ENCODE data around the gene CRTC3.
"Not testable (repeated sequence)": the region's sequence is repeated elsewhere in the genome, so short reads cannot be mapped to it uniquely, and the experiment has no call there.

Gene CRTC3

DNA sequence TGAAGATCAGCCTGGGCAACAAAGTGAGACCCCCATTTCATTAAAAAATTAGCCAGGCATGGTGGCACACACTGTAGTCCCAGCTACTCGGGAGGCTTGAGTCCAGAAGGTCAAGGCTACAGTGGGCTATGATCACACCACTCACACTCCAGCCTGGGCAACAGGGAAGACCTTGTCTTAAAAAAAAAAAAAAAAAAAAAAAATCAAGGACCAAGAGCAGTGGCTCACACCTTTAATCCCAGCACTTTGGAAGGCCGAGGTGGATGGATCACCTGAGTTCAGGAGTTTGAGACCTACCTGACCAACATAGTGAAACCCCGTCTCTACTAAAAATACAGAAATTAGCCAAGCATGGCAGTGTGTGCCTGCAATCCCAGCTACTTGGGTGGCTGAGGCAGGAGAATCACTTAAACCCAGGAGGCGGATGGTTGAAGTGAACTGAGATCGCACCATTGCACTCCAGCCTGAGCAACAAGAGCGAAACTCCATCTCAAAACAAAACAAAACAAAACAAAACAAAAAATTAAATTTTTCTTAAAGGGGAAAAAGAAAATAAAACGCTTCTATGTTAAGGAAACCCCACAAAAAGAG is 138.1 kb downstream of the CRTC3 start:
- DNase-seq, result not testable (repeated sequence)

DNA sequence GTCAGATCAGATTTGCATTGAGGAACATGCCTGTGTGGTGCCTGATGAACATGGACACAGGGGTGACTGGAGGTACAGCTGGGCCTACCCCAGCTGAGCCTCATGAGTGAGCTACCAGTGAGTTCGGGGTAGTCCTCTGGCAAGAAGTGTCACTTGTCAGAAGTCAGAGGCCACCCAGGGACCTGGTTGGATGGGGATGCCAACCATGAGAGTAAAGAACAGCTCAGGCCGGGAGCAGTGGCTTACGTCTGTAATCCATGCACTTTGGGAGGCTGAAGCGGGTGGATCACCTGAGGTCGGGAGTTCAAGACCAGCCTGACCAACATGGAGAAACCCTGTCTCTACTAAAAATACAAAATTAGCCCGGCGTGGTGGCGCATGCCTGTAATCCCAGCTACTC is 140.9 kb downstream of the CRTC3 start:
- DNase-seq, result not testable (repeated sequence)

DNA sequence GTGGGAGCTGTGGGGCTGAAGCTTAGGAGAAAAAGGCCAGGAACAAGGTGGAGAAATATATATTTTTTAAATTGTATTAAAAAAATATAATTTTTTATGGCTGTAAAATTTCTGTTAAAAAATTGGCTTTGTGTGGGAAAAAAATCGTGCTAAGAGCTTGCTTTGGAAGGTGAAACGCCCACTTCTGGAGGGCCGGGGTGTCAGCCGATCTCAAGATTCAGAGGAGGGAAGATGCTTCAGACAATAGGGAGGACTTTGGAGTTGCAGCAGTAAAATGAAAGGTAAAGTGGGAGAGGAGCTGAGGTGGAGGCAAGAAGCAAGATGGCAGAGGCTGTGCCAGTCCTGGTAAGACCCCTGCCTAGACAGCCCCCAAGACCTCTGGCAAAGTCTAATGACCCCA is 141.5 kb downstream of the CRTC3 start:
- DNase-seq, result no peak

DNA sequence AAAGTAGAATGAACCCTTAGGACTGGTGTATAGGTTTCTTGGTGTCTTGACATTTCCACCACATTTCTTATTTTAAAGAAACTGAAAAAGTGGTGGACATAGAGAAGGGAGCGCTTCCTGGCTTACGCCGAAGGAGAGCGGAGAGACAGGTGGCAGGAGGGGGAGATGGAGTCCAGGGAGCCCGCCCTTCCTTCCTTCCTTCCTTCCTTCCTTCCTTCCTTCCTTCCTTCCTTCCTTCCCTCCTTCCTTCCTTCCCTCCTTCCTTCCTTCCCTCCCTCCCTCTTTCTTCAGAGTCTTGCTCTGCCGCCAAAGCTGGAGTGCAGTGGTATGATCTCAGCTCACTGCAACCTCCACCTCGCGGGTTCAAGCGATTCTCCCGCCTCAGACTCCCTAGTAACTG is 143.6 kb downstream of the CRTC3 start:
- not testable (repeated sequence) for DNase-seq

DNA sequence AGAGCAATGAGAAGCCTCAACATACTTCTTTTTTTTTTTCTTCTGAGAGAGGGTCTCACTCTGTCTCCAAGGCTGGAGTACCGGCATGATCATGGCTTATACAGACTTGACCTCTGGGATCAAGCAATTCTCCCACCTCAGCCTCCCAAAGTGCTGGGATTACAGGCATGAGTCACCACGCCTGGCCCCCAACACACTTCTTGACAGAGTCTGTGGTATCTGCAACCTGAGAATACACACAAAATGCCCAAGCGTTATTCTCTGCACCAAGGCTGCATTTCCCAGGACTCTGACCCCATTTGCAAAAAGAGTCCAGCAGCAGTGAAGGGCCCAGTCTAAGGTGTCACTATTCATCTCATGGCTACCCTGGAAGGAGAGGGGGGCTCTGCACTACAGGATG is 144.8 kb downstream of the CRTC3 start:
- DNase-seq, result no peak

DNA sequence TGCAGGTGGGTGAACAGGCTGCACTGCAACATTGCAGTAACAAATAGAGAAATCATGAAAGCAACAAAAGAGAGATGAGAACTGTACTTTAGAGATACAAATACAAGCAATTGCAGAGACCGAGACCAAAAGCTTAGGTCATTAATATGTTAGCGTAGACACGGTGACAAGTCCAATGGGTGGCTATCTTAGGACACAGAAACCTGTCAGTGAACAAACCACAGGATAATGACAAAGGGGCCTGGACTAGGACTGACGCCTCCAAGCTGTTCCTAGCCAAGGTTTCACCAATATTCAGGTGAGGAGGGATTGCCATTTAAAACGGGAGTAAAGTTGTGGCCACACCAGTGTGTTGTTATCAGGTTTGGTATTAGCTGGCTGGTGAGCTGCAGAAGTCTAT is 145.7 kb downstream of the CRTC3 start:
- no peak for DNase-seq

DNA sequence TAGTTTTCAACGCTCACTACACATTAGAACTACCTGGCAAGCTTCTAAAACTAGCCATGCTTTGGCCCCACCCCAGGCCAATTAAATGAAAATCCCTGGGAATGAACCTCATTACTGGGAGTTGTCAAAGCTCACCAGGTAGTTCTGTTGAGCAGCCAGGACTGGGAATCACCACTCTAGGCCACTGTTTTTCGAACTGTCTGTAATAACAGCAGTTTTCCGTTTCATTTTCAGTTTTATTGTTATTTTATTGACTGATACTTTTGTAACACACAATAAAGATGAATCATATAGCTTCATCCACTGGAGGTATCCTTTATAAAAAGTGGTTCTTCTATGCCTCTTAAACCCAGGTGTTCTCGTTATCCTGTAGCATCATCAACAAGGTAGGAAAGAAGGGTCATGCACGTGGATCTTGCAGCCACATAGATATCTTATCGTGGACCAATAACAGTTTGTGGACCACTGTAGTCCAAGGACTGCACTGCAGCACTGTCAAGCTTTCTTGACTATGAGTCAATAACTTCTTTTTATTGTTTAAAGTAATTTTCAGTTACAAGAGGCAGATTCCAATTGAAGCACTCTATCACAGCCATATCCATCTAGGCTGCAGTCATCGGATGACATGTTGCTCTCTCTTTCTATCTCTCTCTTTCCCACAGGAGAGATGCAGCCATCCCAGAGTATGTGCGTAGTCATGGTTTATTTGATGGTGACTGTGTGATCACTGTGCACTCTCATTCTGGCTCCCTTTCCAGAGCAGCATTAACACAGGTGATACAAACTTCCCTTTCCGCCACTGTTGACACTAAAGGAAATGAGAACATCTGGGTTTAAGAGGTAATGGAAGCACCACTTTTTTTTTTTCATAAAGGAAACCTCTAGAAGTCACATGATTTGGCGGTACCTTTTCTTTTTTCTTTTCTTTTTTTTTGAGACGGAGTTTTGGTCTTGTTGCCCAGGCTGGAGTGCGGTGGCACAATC is 148.4 kb downstream of the CRTC3 start:
- no peak for DNase-seq

DNA sequence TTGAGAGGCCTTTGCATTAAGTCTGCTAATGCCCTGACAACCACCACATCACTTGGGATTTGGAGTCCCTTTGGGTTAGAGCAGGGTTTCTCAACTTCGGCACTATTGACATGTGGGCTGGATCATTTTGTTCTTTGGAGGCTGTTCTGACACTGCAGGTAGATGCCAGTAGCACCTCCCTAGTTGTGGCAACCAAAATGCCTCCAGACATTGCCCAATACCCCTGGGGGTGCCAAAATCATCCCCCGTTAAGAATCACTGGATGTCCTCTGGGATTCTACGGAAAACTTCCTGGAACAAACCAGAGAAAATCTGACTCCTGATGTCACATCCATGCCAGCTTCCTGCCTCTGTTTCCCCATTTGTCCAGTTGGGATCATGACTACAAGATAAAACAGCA is 150.2 kb downstream of the CRTC3 start:
- no peak for DNase-seq

DNA sequence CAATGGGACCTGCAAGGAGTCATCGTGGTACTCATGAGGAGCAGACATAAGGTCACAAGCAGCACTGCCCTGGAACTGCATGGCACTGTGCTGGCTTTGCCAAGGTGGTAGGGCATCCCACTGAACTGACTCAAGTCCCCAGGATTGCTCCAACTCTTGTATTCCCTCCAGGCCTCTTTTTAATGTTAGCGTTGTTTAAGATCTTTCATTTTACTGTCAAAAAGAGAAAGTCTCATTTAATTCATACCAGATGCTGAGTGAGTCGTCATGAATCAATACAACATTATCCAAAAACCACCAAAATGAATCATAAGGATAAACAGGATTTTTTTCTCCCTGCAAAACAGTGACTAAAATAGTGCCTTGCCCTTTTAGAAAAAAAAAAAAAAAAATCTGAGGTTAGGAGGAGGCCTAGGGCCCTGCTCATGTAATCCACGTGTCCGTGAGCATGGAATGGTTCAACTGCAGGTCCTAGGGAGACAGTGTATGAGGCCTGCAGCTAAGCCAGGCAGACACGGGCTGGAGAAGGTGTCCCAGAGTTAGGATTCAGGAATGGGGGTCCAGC is 150.7 kb downstream of the CRTC3 start:
- DNase-seq, result no peak

DNA sequence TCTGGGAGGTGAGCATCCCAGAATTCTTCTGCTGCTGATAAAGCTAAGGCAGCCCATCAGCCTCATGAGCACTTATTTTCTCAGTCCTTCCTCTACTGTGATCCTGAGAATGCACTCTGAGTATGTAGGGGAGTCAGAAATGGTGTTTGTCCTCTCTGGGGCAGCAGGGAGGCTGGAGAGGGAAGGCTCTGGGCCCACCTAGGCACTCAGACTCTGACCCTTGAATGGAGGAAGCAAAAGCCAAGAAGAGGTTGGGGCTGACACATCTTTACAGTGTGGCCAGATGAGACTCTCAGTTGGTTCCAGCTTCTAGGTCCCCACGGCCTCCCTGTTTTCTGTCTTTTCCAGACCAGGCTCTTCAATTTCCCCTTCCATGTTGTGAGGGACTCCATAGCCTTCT is 151.3 kb downstream of the CRTC3 start:
- DNase-seq, result no peak

DNA sequence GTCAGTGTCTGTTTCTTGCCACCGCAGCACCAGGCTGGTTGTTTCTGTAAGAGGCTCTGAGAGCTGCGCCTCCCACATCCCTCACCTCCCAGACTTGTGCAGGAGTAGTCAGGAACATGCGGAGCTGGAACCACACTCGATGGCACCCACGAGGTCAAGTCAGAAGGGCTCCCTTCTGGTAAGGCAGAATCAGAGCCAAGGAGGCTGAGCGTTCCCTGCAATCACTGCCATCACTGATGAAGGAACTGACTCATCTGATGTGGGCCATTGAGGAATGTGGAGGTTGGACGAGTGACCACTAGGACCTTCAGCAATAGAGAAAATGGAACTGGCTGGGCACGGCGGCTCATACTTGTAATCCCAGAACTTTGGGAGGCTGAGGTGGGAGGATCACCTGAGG is 151.8 kb downstream of the CRTC3 start:
- no peak for DNase-seq

DNA sequence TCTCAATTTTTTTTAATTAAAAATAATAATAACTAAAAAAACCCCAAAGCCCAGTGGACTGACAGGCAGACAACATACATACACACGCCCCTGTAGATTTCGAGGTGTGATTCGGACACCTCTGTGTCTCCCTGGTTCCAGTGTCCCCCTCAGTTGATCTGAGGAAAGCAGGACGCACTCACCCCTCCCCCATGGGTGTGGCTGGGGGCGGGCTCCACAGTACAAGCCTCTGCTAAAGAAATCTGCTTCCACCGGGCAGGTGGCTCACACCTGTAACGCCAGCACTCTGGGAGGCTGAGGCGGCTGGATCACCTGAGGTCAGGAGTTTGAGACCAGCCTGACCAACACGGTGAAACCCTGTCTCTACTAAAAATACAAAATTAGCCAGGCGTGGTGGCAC is 153.6 kb downstream of the CRTC3 start:
- no peak for DNase-seq

DNA sequence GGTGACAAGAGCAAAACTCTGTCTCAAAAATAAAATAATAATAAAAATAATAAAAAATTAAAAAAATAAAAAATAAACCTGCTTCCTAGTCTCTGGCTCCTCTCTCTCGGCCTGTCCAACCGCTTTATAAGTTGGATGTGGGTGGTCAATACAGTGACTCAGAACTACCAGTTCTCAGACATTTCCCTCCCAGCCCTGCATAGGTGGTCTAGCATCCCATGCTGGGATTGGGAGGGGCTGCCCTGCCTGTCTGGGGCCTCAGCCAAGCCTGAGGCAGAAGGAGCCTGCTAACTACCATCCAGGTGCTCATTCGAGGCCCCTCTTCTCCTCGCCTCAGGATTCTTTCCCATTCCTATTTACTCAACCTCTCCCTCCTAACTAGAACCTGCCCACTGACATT is 154.2 kb downstream of the CRTC3 start:
- DNase-seq, result no peak

DNA sequence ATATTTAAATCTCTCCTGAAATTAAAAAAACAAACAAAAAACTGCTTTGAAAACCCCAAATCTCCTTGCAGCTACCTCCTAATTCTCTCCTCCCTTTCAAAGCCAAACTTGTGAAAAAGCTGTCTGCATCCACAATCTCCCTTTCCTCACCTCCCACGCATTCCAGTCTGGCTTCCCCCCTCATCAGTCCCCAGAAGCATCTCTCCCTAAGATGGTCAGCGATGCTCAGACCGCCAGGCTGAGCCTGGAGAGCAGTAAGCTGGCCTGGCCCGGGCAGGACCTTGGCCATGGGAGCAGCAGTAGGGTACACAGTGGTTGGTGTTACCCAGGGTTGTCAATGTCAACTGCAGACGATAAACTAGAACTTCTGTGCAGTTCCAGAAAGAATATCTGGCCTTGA is 154.6 kb downstream of the CRTC3 start:
- DNase-seq, result no peak

DNA sequence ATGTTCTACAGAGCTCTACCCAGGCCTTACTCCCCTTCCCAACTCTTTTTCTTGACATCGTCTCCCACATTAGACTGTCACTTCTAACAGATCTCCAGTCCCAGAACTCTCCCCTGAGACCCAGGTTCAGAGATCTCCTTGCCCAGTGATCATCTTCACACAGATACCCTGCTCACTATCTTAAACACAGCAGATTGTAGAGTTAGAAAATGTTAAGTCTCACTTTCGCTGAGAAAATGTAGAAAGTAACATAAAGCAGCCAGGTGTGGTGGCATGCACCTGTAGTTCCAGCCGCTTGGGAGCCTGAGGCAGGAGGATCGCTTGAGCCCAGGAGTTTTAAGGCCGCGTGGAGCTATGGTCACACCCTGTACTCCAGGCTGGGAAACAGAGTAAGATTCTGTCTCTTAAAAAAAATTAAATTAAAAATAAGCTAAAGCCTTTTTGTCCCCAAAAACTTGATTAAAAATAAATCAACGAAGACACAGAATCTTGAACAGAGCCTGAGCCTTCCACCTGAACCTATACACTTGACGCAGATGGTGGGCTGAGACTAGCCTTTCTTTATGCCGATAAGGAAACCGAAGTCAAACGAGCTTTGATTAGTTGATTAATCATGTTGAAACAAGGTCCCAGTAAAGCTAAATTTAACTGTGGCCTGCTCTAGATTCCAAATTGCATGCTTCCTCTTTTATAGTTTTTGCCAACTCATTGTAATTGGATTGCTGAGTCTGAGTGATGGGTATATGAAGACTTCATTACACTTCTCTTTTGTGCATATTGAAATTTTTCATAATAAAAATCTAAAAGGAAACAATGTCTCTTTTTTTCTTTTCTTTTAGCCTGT is 156.1 kb downstream of the CRTC3 start:
- no peak for DNase-seq

DNA sequence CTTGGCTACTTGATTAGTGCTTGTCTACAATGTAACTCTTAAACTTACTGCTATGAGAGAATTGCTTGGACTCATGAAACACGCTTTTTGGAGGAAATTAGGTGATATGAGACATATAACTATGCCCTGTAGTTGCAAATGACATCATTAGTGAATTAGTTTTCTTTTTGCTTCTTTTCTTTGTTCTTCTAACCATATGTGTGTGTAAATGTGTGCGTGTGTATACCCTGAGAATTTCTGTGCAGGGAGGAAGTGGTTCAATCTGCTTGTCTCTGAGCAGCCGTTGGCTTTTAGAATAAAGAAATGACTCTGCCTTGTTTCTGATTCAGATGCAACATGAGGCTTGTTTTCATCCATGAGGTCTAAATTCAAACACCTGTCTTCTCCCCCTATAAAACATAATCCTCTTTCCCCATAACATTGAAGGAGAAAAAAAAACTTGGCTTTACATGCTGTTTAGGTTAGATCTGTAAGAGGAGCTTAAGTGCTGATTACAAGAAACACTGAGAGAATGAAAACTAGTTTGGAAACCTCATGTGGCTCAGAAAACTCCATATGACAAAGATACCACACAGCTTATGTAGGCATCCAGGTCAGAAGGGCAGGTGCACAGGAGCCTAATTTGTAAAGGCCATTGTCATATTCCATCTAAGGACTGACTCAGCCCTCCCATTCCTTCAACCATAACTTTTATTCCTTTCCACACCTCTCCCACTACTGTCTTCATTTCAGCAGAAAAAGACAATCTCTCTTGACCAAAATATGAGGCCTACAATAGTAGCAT is 156.9 kb downstream of the CRTC3 start:
- DNase-seq, result no peak

DNA sequence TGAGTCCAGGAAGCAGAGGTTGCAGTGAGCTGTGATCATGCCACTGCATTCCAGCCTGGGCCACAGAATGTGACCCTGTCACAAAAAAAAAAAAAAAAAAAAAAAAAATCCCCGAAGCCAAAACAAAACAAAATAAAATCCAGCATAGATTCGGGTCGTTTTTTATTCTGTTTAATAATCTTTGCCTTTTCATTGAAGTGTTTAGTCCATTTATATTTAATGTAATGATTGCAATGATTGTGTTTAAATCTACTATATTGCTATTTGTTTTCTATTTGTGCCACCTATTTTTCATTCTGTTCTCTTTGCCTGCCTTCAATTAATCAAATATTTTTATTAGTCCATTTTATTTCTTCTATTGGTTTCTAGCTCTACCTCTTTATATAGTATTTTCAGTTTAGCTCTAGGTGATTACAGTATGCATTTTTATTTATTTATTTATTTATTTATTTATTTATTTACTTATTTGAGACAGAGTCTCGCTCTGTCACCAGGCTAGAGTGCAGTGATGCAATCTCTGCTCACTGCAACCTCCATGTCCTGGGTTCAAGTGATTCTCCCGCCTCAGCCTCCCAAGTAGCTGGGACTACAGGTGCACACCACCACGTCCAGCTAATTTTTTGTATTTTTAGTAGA is 159.7 kb downstream of the CRTC3 start:
- DNase-seq, result not testable (repeated sequence)

DNA sequence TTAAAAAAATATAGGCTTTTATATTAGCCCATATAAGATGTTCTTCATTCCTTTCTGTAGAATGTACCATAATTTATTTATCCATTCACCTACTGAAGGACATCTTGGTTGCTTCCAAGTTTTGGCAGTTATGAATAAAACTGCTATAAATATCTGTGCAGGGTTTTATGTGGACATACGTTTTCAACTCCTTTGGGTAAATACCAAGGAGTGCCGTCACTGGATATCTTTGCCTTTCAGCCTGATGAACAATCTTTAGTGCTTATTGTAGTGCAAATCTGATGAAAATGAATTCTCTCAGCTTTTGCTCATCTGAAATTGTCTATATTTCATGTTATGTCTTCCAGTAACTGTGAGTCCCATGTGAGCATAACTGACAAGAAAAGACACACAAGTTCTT is 160.9 kb downstream of the CRTC3 start:
- no peak for DNase-seq

DNA sequence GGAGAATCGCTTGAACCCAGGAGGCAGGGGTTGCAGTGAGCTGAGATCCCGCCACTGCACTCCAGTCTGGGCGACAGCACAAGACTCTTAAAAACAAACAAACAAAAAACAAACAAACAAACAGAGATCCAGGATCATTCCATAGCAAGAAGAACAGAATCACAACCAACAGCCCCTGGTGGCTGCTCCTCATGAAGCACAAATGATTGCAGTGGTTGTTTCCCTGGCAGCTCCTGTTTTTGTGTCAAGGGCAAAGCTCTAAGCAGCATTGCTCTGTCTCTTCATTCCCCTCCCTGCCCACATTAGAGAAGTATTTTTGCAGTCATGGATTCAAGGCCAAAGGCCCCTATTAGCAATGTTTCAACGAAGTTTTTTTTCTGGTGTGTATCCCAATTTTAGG is 161.6 kb downstream of the CRTC3 start:
- DNase-seq, result no peak

DNA sequence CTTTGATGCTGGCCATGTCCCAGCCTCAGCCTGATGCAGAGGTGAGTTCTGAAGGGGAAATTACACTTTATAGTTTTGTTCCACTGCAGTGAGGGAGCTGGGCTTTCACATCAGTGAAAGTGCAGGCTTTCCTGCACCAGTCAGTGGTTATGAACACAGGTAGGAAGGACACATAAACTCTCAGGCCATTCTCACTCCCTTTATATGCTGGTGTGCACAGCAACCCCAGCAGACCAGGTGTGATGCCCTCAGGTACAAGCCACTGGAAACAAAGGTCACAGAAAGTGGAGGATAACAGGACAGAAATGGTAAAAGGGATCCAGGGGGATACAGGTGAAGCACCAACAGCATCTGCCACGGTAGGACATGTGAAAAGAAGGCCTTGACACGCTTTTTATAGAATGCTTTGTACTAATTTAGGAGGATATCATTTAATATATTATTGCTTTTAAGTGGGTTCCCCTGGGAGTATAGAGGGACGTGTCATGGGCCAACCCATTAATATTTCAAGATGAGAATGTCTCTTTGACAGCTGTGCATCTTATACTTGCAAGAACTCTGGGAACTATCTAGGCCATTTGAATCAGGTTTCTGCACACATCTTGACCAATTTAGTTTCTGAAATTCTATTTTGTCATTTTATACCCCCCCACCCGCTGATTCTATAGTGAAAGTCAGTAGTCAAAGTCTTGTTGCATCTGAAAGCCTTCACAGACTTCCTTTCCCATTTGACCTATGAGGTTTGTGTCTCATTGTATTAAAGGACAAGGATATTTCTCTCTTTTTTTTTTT is 162.5 kb downstream of the CRTC3 start:
- DNase-seq, result no peak
